HFF-Myc (cell line): ENCODE measurements around the gene LDLR.

Source experiments
- DNase-seq: peaks from one replicate; pipeline ENCODE4 v3.0.0-alpha.2; 2011; ENCODE audit warnings: low read depth; ENCODE audit errors: extremely low read depth
- H3K4me3 ChIP-seq: replicated peaks from 2 replicates; pipeline ENCODE4 v1.5.1; 2011; ENCODE audit warnings: low read depth, mild to moderate bottlenecking, control low read depth, low read length
- CTCF ChIP-seq: IDR thresholded peaks from 2 replicates; pipeline ENCODE4 v1.5.1; 2012; ENCODE audit warnings: mild to moderate bottlenecking, low read depth, low read length, control low read depth; ENCODE audit errors: missing control alignments

LDLR gene

GRCh38 chr19:11059511-11060358 lies 29.5 kb upstream of the LDLR start:
- no peak for TF ChIP-seq CTCF
- no peak for DNase-seq
- H3K4me3 ChIP-seq = no peak overlapping the region

GRCh38 chr19:11061952-11062351 lies 27.3 kb upstream of the LDLR start:
- no peak overlapping the region for H3K4me3 ChIP-seq
- DNase-seq = no peak
- TF ChIP-seq CTCF = no peak

GRCh38 chr19:11063434-11063833 lies 25.8 kb upstream of the LDLR start:
- H3K4me3 ChIP-seq = no peak overlapping the region
- DNase-seq = no peak
- TF ChIP-seq CTCF = no peak

- TF ChIP-seq CTCF = no peak
- DNase-seq = no peak
- no peak overlapping the region for H3K4me3 ChIP-seq
These were observed 24.4 kb upstream of the LDLR start for GRCh38 chr19:11064831-11065303.

- no peak for TF ChIP-seq CTCF
- no peak overlapping the region for H3K4me3 ChIP-seq
- DNase-seq = no peak
These were observed 22.9 kb upstream of the LDLR start for GRCh38 chr19:11066326-11066725.

- no peak for TF ChIP-seq CTCF
- no peak overlapping the region for H3K4me3 ChIP-seq
- DNase-seq = no peak
These were observed 21.7 kb upstream of the LDLR start for GRCh38 chr19:11067356-11068113.
